ENCODE results near the gene PPP2R3A. TPM values are rescaled to one million over a fixed set of nuclear protein-coding genes. Genes with fewer than 3 reads are reported as not detected.

Gene PPP2R3A
- polyA plus RNA-seq, 1 donor (not counting 4 experiments of a cell fraction or from before 2014, with no cell fraction given): 11.1 TPM

- no peaks in the 10 kb centered on the region for H4K20me1 ChIP-seq (ENCODE audit: control insufficient read depth, extremely low read depth, insufficient read depth, low read length)
- no peak for FAIRE-seq
- DNase-seq (ENCODE audit: low read depth, low spot score): no peak
Observed at GRCh38 chr3:136136454-136136853, 170.9 kb downstream of the PPP2R3A start.

GRCh38 chr3:136141291-136141785 is 175.8 kb downstream of the PPP2R3A start:
- Histone ChIP-seq H3K79me2 (ENCODE audit: control insufficient read depth, insufficient read depth, low read length) (peaks cover 3% of the 10 kb centered on the region), H3K9ac (ENCODE audit: control insufficient read depth, extremely low read depth, insufficient read depth, low read length) (peak overlapping the region; percentile 44), H3K4me2 (ENCODE audit: control insufficient read depth, extremely low read depth, insufficient read depth, low read depth, low read length) (peak overlapping the region; percentile 76), H3K4me3 (ENCODE audit: control insufficient read depth in 2 of 3, extremely low read depth in 1 of 3, insufficient read depth in 2 of 3, low read depth in 1 of 3, low read length in 3 of 3) (peak overlapping the region in 1 of 3 experiments; percentile 22), H2AFZ (ENCODE audit: control insufficient read depth, low read length) (no peak overlapping the region), H4K20me1 (ENCODE audit: control insufficient read depth, extremely low read depth, insufficient read depth, low read length) (no peaks in the 10 kb centered on the region), H3K9me3 (ENCODE audit: control insufficient read depth, low read depth, low read length) (no peaks in the 10 kb centered on the region), H3K9me1 (ENCODE audit: control insufficient read depth, extremely low read depth, insufficient read depth, low read length) (no peaks in the 10 kb centered on the region), H3K4me1 (ENCODE audit: control insufficient read depth, extremely low read depth, insufficient read depth, low read length) (peaks cover 27% of the 10 kb centered on the region), H3K36me3 (ENCODE audit: control insufficient read depth in 2 of 2, extremely low read depth in 1 of 2, insufficient read depth in 2 of 2, low read length in 2 of 2) (no peaks in the 10 kb centered on the region), H3K27me3 (ENCODE audit: control insufficient read depth, extremely low read depth, insufficient read depth, low read length) (no peaks in the 10 kb centered on the region), H3K27ac (ENCODE audit: control insufficient read depth, insufficient read depth, low read length) (peak overlapping the region; percentile 97)
- no peak for TF ChIP-seq EZH2 (IDR thresholded peaks at IDR 0.05; ENCODE audit: low read length)
- TF ChIP-seq CTCF (optimal IDR thresholded peaks at IDR 0.05 in 1 of 3, IDR thresholded peaks at IDR 0.05 in 1 of 3, conservative IDR thresholded peaks at IDR 0.05 in 1 of 3; ENCODE audit: extremely low read depth in 1 of 3, insufficient read depth in 2 of 3, low read length in 3 of 3): no peak
- dilution Hi-C loops (cut with MboI; ENCODE audit: extremely low pct_ligation_motif_present, low sequenced_read_pairs): no loop called here
- no peak for DNase-seq (ENCODE audit: low read depth, low spot score)
- FAIRE-seq: no peak

More at GRCh38 chr3:136136454-136136853, 170.9 kb downstream of the PPP2R3A start:
- Histone ChIP-seq H3K36me3 (ENCODE audit: control insufficient read depth in 2 of 2, extremely low read depth in 1 of 2, insufficient read depth in 2 of 2, low read length in 2 of 2) (no peaks in the 10 kb centered on the region), H3K9me1 (ENCODE audit: control insufficient read depth, extremely low read depth, insufficient read depth, low read length) (no peaks in the 10 kb centered on the region), H3K9ac (ENCODE audit: control insufficient read depth, extremely low read depth, insufficient read depth, low read length) (no peak overlapping the region), H3K27ac (ENCODE audit: control insufficient read depth, insufficient read depth, low read length) (no peak overlapping the region), H3K4me3 (ENCODE audit: control insufficient read depth in 2 of 3, extremely low read depth in 1 of 3, insufficient read depth in 2 of 3, low read depth in 1 of 3, low read length in 3 of 3) (no peak overlapping the region), H3K4me1 (ENCODE audit: control insufficient read depth, extremely low read depth, insufficient read depth, low read length) (peaks cover 8% of the 10 kb centered on the region), H3K79me2 (ENCODE audit: control insufficient read depth, insufficient read depth, low read length) (no peaks in the 10 kb centered on the region), H3K27me3 (ENCODE audit: control insufficient read depth, extremely low read depth, insufficient read depth, low read length) (no peaks in the 10 kb centered on the region), H2AFZ (ENCODE audit: control insufficient read depth, low read length) (no peak overlapping the region), H3K4me2 (ENCODE audit: control insufficient read depth, extremely low read depth, insufficient read depth, low read depth, low read length) (no peak overlapping the region), H3K9me3 (ENCODE audit: control insufficient read depth, low read depth, low read length) (no peaks in the 10 kb centered on the region)
- TF ChIP-seq EZH2 (IDR thresholded peaks at IDR 0.05; ENCODE audit: low read length) (no peak), CTCF (optimal IDR thresholded peaks at IDR 0.05 in 1 of 3, IDR thresholded peaks at IDR 0.05 in 1 of 3, conservative IDR thresholded peaks at IDR 0.05 in 1 of 3; ENCODE audit: extremely low read depth in 1 of 3, insufficient read depth in 2 of 3, low read length in 3 of 3) (no peak)
- dilution Hi-C loops (cut with MboI; ENCODE audit: extremely low pct_ligation_motif_present, low sequenced_read_pairs): no loop called here
